GM21423 (cell line): ENCODE data around the gene ACOXL.

ENCODE experiments used
- ATAC-seq: cut with Tn5 transposase; IDR thresholded peaks from one replicate; pipeline ENCODE4 v1.9.1; 2021; ENCODE audit warnings: mild to moderate bottlenecking, moderate library complexity; ENCODE audit not compliant: unreplicated experiment

Gene ACOXL

GRCh38 chr2:110790907-110791306 lies 58.5 kb downstream of the ACOXL start:
- ATAC-seq, result no peak

GRCh38 chr2:110791435-110791834 lies 59.1 kb downstream of the ACOXL start:
- ATAC-seq, result no peak

GRCh38 chr2:110793034-110793433 lies 60.7 kb downstream of the ACOXL start:
- ATAC-seq, result no peak

GRCh38 chr2:110794390-110794789 lies 62.0 kb downstream of the ACOXL start:
- no peak for ATAC-seq

GRCh38 chr2:110794951-110795350 lies 62.6 kb downstream of the ACOXL start:
- ATAC-seq, result no peak

- no peak for ATAC-seq
Observed at GRCh38 chr2:110796716-110797301, 64.4 kb downstream of the ACOXL start.

GRCh38 chr2:110799376-110799775 lies 67.0 kb downstream of the ACOXL start:
- no peak for ATAC-seq

GRCh38 chr2:110800611-110801402 lies 68.4 kb downstream of the ACOXL start:
- no peak for ATAC-seq

- no peak for ATAC-seq
Observed at GRCh38 chr2:110802208-110802932, 70.0 kb downstream of the ACOXL start.

GRCh38 chr2:110804433-110804832 lies 72.1 kb downstream of the ACOXL start:
- no peak for ATAC-seq

- ATAC-seq, result peak; percentile 64
Observed at GRCh38 chr2:110804915-110805314, 72.5 kb downstream of the ACOXL start.

GRCh38 chr2:110805894-110806452 lies 73.6 kb downstream of the ACOXL start:
- ATAC-seq, result no peak

GRCh38 chr2:110807522-110807921 lies 75.1 kb downstream of the ACOXL start:
- no peak for ATAC-seq

- ATAC-seq, result no peak
Observed at GRCh38 chr2:110810404-110810803, 78.0 kb downstream of the ACOXL start.

- no peak for ATAC-seq
Observed at GRCh38 chr2:110812726-110813645, 80.6 kb downstream of the ACOXL start.

GRCh38 chr2:110813896-110814295 lies 81.5 kb downstream of the ACOXL start:
- ATAC-seq, result no peak

GRCh38 chr2:110815938-110816337 lies 83.6 kb downstream of the ACOXL start:
- no peak for ATAC-seq

- no peak for ATAC-seq
Observed at GRCh38 chr2:110816404-110817365, 84.3 kb downstream of the ACOXL start.

- no peak for ATAC-seq
Observed at GRCh38 chr2:110818767-110819481, 86.6 kb downstream of the ACOXL start.
